H1 (cell line): ENCODE measurements around the gene CHRNA10. TPM values are rescaled to one million over a fixed set of nuclear protein-coding genes. Genes with fewer than 3 reads are reported as not detected.

Experiments used
- CTCF ChIA-PET: fragments of 300-600 bp; sonication (Branson Sonifier 250); formaldehyde crosslinking; loops from one replicate; lab custom pipeline; 2021; ENCODE audit not compliant: partially characterized antibody; lab: Charles Lee
- POLR2A ChIA-PET: fragments of 300-600 bp; sonication (Branson Sonifier 250); formaldehyde crosslinking; loops from one replicate; lab custom pipeline; 2021; ENCODE audit warnings: inconsistent platforms; ENCODE audit not compliant: partially characterized antibody; lab: Charles Lee
- DNase-seq, 2 experiments: peaks; one replicate each; pipeline versions ENCODE4 v3.0.0 to v3.0.0-alpha.2; 2010 to 2022; ENCODE audit warnings: low spot score in 2 of 2, low read depth in 1 of 2, mixed read lengths in 1 of 2
- FAIRE-seq: peaks from 2 replicates; lab custom pipeline; 2011; peaks lifted over from hg19 to GRCh38; lab: Jason Lieb, UNC
- H2AFZ ChIP-seq: 2 replicates; pipeline ENCODE4 v1.8.1; 2012; ENCODE audit warnings: low read length, inconsistent platforms
- H2AK5ac ChIP-seq: 2 replicates; pipeline ENCODE4 v1.6.1; 2013; ENCODE audit warnings: low read depth, low read length
- H2BK120ac ChIP-seq: replicated peaks from 2 replicates; pipeline ENCODE3; 2013; ENCODE audit warnings: low read depth, low read length, inconsistent platforms
- H2BK12ac ChIP-seq: 2 replicates; pipeline ENCODE4 v1.6.1; 2013; ENCODE audit warnings: low read depth, low read length
- H2BK15ac ChIP-seq: 2 replicates; pipeline ENCODE4 v1.6.1; 2013; ENCODE audit warnings: low read length
- H2BK20ac ChIP-seq: 2 replicates; pipeline ENCODE4 v1.6.1; 2013; ENCODE audit warnings: low read length
- H2BK5ac ChIP-seq: 2 replicates; pipeline ENCODE4 v1.6.1; 2013; ENCODE audit warnings: low read depth, low read length
- H3K14ac ChIP-seq: 2 replicates; pipeline ENCODE4 v1.6.1; 2013; ENCODE audit warnings: inconsistent platforms; ENCODE audit not compliant: insufficient read length
- H3K18ac ChIP-seq: 2 replicates; pipeline ENCODE4 v1.6.1; 2013; ENCODE audit warnings: low read length; ENCODE audit errors: extremely low read depth
- H3K23ac ChIP-seq: 2 replicates; pipeline ENCODE4 v1.6.1; 2013; ENCODE audit warnings: inconsistent platforms; ENCODE audit not compliant: insufficient read length
- H3K23me2 ChIP-seq: 2 replicates; pipeline ENCODE4 v1.6.1; 2013; ENCODE audit warnings: low read depth, low read length
- H3K27ac ChIP-seq: 2 replicates; pipeline ENCODE4 v1.6.1; 2011; ENCODE audit warnings: low read depth, low read length, inconsistent platforms
- H3K27me3 ChIP-seq, 4 experiments: replicated peaks in 1 of 4; 1 replicate in 1 of 4; 2 replicates in 3 of 4; pipeline versions ENCODE4 v1.6.1 to v1.8.1; 2011 to 2013; ENCODE audit warnings: low read length in 3 of 4, mild to moderate bottlenecking in 3 of 4, inconsistent platforms in 2 of 4, mixed read lengths in 2 of 4, moderate library complexity in 1 of 4; ENCODE audit not compliant: control insufficient read depth in 3 of 4, insufficient read depth in 3 of 4; ENCODE audit errors: extremely low read depth in 1 of 4
- H3K36me3 ChIP-seq, 4 experiments: 2 replicates each; pipeline versions ENCODE4 v1.6.1 to v1.8.1; 2011 to 2013; ENCODE audit warnings: mild to moderate bottlenecking in 4 of 4, low read length in 3 of 4, moderate library complexity in 2 of 4, control low read depth in 1 of 4, inconsistent platforms in 1 of 4; ENCODE audit not compliant: insufficient read depth in 4 of 4, control insufficient read depth in 2 of 4
- H3K4ac ChIP-seq: replicated peaks from 2 replicates; pipeline ENCODE3; 2013; ENCODE audit warnings: low read length, low read depth, mixed read lengths, inconsistent platforms; ENCODE audit not compliant: insufficient read length
- H3K4me1 ChIP-seq, 4 experiments: replicated peaks in 1 of 4; 1 replicate in 1 of 4; 2 replicates in 3 of 4; pipeline versions ENCODE4 v1.6.1 to v1.8.1; 2011 to 2013; ENCODE audit warnings: low read length in 3 of 4, inconsistent platforms in 2 of 4, mixed read lengths in 1 of 4; ENCODE audit not compliant: insufficient read depth in 4 of 4, control insufficient read depth in 3 of 4
- H3K4me2 ChIP-seq, 2 experiments: 2 replicates each; pipeline versions ENCODE4 v1.6.1 to v1.8.1; 2011 to 2013; ENCODE audit warnings: low read depth in 2 of 2, low read length in 2 of 2, control low read depth in 1 of 2, inconsistent platforms in 1 of 2, mild to moderate bottlenecking in 1 of 2; ENCODE audit not compliant: insufficient read depth in 1 of 2
- H3K4me3 ChIP-seq, 4 experiments: fragments of 200-600, 300-600 bp in 1 of 4; sonication (generic), shearing (Covaris generic), sonication (Bioruptor Twin) in 1 of 4; 2 replicates each; pipeline versions ENCODE4 v1.5.1 to v1.8.1; 2011 to 2016; ENCODE audit warnings: low read length in 4 of 4, low read depth in 3 of 4, control low read depth in 2 of 4, inconsistent platforms in 2 of 4, mild to moderate bottlenecking in 2 of 4, mixed read lengths in 1 of 4, moderate library complexity in 1 of 4; ENCODE audit not compliant: insufficient read depth in 2 of 4; ENCODE audit errors: extremely low read depth in 1 of 4
- H3K56ac ChIP-seq: replicated peaks from 2 replicates; pipeline ENCODE3; 2013; ENCODE audit warnings: low read depth, mild to moderate bottlenecking, mixed read lengths, low read length, inconsistent platforms; ENCODE audit not compliant: insufficient read length
- H3K79me1 ChIP-seq: 2 replicates; pipeline ENCODE4 v1.6.1; 2013; ENCODE audit warnings: low read depth, low read length, control low read depth
- H3K79me2 ChIP-seq, 2 experiments: 2 replicates each; pipeline versions ENCODE4 v1.6.1 to v1.8.1; 2012 to 2013; ENCODE audit warnings: low read length in 2 of 2, mild to moderate bottlenecking in 2 of 2, inconsistent platforms in 1 of 2; ENCODE audit not compliant: insufficient read depth in 2 of 2, control insufficient read depth in 1 of 2
- H3K9ac ChIP-seq, 4 experiments: replicated peaks in 1 of 4; 1 replicate in 1 of 4; 2 replicates in 3 of 4; pipeline versions ENCODE4 v1.6.1 to v1.8.1; 2011 to 2013; ENCODE audit warnings: low read depth in 3 of 4, low read length in 3 of 4, control low read depth in 2 of 4, mild to moderate bottlenecking in 2 of 4, moderate library complexity in 2 of 4, inconsistent platforms in 1 of 4; ENCODE audit errors: extremely low read depth in 1 of 4
- H3K9me3 ChIP-seq, 2 experiments: 2 replicates each; pipeline versions ENCODE4 v1.6.1 to v1.8.1; 2012 to 2013; ENCODE audit warnings: mild to moderate bottlenecking in 2 of 2, moderate library complexity in 2 of 2, control low read depth in 1 of 2, inconsistent platforms in 1 of 2, low read depth in 1 of 2, low read length in 1 of 2, mixed read lengths in 1 of 2; ENCODE audit not compliant: insufficient read depth in 2 of 2
- H4K20me1 ChIP-seq, 2 experiments: replicated peaks in 1 of 2; 2 replicates each; pipeline versions ENCODE3 to v1.8.1; 2011 to 2013; ENCODE audit warnings: inconsistent platforms in 2 of 2, low read length in 2 of 2, mild to moderate bottlenecking in 1 of 2; ENCODE audit not compliant: insufficient read depth in 2 of 2, control insufficient read depth in 1 of 2
- H4K5ac ChIP-seq: 2 replicates; pipeline ENCODE4 v1.6.1; 2013; ENCODE audit warnings: low read length, low read depth, mixed read lengths, inconsistent platforms; ENCODE audit not compliant: insufficient read length
- H4K8ac ChIP-seq: 2 replicates; pipeline ENCODE4 v1.8.0; 2013; ENCODE audit warnings: mild to moderate bottlenecking, moderate library complexity, low read length, inconsistent platforms; ENCODE audit not compliant: insufficient read depth; ENCODE audit errors: extremely low read depth
- H4K91ac ChIP-seq: replicated peaks from 2 replicates; pipeline ENCODE3; 2013; ENCODE audit warnings: low read length, mixed read lengths, inconsistent platforms; ENCODE audit not compliant: insufficient read length
- HDAC6 ChIP-seq: IDR thresholded peaks from one replicate; pipeline ENCODE4 v1.7.1; 2012; ENCODE audit warnings: low read depth, mild to moderate bottlenecking, inconsistent platforms, low read length, moderate library complexity
- NANOG ChIP-seq: IDR thresholded peaks from 2 replicates; pipeline ENCODE4 v1.6.1; 2011; ENCODE audit warnings: low read length, low read depth, mild to moderate bottlenecking, inconsistent platforms; ENCODE audit not compliant: insufficient read depth, poor library complexity, severe bottlenecking
- WGBS, 2 experiments: shearing (Covaris generic) in 1 of 2; methylation state at CpG; one replicate each; pipeline versions ENCODE4 v1.1.6 to v1.1.7; 2013 to 2015; ENCODE audit warnings: low lambda C conversion rate in 2 of 2, mixed read lengths in 2 of 2, inconsistent platforms in 1 of 2, low coverage in 1 of 2, missing lambda C conversion rate in 1 of 2; ENCODE audit not compliant: insufficient replicate concordance in 2 of 2, insufficient coverage in 1 of 2, insufficient read length in 1 of 2; ENCODE audit errors: extremely low coverage in 1 of 2, missing lambda C conversion rate in 1 of 2; 5-methylcytosine and 5-hydroxymethylcytosine counted together
- polyA plus RNA-seq, 7 experiments: library from polyadenylated mRNA; depleted of rRNA in 3 of 7; stranded (reverse) in 5 of 7; unstranded in 2 of 7; fragments of >200 nt in 5 of 7; fragments of 200-250 nt in 2 of 7; gene quantifications; 1 replicate in 5 of 7; 2 replicates in 1 of 7; 4 replicates in 1 of 7; pipeline versions ENCODE4 v1.2.1 to v1.2.3, GENCODE V29; 2011 to 2013; ENCODE audit warnings: missing spikeins in 2 of 7, mixed read lengths in 2 of 7
- total RNA-seq: library from RNA; stranded (reverse); fragmentation: NEBNext Ultra II Directional; extraction: Animal tissue kit (Norgen Biotek cat#: 25700); gene quantifications from 2 replicates; pipeline ENCODE4 v1.2.1, GENCODE V29; 2021

CHRNA10 gene
- total and polyA plus RNA-seq, 2 of the 8 experiments (the other 6 are each of a cell fraction or from before 2014, with no cell fraction given): 0.68 to 1.3 TPM

DNA sequence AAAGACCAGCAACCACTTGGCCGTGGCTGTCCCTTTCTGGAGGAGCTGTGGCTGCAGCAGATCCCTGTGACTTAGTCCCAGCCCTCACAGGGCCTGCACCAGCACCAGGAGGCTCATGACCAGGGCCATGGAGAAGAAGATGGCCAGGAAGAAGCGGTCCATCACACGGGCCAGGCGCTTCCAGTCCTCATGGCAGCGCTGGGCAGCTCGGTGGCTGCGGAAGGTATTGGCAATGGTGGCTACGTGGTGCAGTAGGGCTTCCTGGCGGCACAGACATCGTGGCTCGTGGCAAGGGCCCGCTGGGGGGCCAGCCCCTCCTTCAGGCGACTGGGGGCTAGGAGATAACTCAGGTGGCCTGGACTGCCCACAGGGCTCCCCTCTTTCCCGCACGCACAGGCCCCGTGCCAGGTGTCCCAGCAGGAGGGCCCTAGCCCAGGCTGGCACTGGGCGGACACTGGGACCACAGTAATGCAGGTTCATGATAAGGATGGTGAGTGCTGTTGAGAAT is 5.1 kb downstream of the CHRNA10 start:
- POLR2A ChIA-PET: no interaction called here
- Histone ChIP-seq H2BK15ac (no peak overlapping the region), H3K56ac (no peak overlapping the region), H3K36me3 (peaks cover 0 to 10% (median 2%) of the 10 kb centered on the region in 4 experiments; a peak in 2 of 8 replicates), H2BK5ac (no peak overlapping the region), H3K4me3 (no peak overlapping the region), H3K9me3 (no peaks in the 10 kb centered on the region), H2BK12ac (no peak overlapping the region), H2BK20ac (no peak overlapping the region), H4K8ac (no peak overlapping the region), H3K79me1 (no peaks in the 10 kb centered on the region), H4K20me1 (peaks cover 0 to 2% of the 10 kb centered on the region in 2 experiments), H3K9ac (no peak overlapping the region), H3K23ac (no peak overlapping the region), H2AK5ac (no peak overlapping the region), H3K4ac (no peak overlapping the region), H3K4me1 (no peaks in the 10 kb centered on the region), H3K4me2 (no peak overlapping the region), H3K14ac (no peak overlapping the region), H2BK120ac (no peak overlapping the region), H4K5ac (no peak overlapping the region), H3K23me2 (no peaks in the 10 kb centered on the region), H2AFZ (no peak overlapping the region), H4K91ac (no peak overlapping the region), H3K79me2 (no peaks in the 10 kb centered on the region), H3K27ac (no peak overlapping the region), H3K27me3 (no peaks in the 10 kb centered on the region), H3K18ac (no peak overlapping the region)
- DNase-seq (no peak), FAIRE-seq (no peak)
- TF ChIP-seq NANOG (no peak), HDAC6 (no peak)
- CTCF ChIA-PET: interaction anchor here (0.8 to 1.1 kb wide), 2 partner anchors 17 to 142 kb away, joined by 3 read pairs; partner anchors contain the start of gene PGAP2
- WGBS, 2 experiments: 94% methylated on average over 16 of the region's 17 CpGs; no CpG with 5 or more reads in 1 of the 2 experiments
